HepG2 (cell line): ENCODE results near the gene WASHC4. TPM values are rescaled to one million over a fixed set of nuclear protein-coding genes. Genes with fewer than 3 reads are reported as not detected.
A peak's percentile ranks its signal among the peaks of the same experiment; 100 is the strongest.

Source experiments
- CBX1 ChIP-seq: IDR thresholded peaks from one replicate; pipeline ENCODE4 v1.6.1; 2016; ENCODE audit warnings: antibody characterized with exemption, low read depth
- CENPBD1 ChIP-seq: sonication (generic); formaldehyde crosslinking; IDR thresholded peaks from 2 replicates; pipeline ENCODE4 v1.8.0; 2022; ENCODE audit warnings: missing genetic modification reagents, low read depth, mild to moderate bottlenecking, borderline replicate concordance
- ETV6 ChIP-seq: sonication (generic); formaldehyde crosslinking; conservative IDR thresholded peaks from 2 replicates; pipeline ENCODE4 v1.4.0; 2020; ENCODE audit warnings: missing genetic modification reagents
- GATAD2A ChIP-seq: IDR thresholded peaks from 2 replicates; pipeline ENCODE4 v1.6.1; 2016
- HES4 ChIP-seq: sonication (generic); formaldehyde crosslinking; IDR thresholded peaks from 2 replicates; pipeline ENCODE4 v1.9.0; 2021; ENCODE audit warnings: mild to moderate bottlenecking, missing genetic modification reagents, borderline replicate concordance
- IRX3 ChIP-seq: sonication (generic); formaldehyde crosslinking; IDR thresholded peaks from 2 replicates; pipeline ENCODE4 v1.8.1; 2023; ENCODE audit warnings: mild to moderate bottlenecking, low read depth, missing genetic modification reagents, borderline replicate concordance
- MAFK ChIP-seq, 2 experiments: IDR thresholded peaks in 1 of 2; conservative IDR thresholded peaks in 1 of 2; 2 replicates each; pipeline ENCODE4 v1.6.1; 2011; ENCODE audit warnings: improper control_type of control experiment in 2 of 2, low read length in 2 of 2
- MEF2D ChIP-seq: sonication (generic); formaldehyde crosslinking; IDR thresholded peaks from 2 replicates; pipeline ENCODE4 v1.5.1; 2020; ENCODE audit warnings: mild to moderate bottlenecking, missing genetic modification reagents
- SNAI1 ChIP-seq: sonication (generic); formaldehyde crosslinking; IDR thresholded peaks from 2 replicates; pipeline ENCODE4 v1.5.0; 2020; ENCODE audit warnings: mild to moderate bottlenecking, missing genetic modification reagents, borderline replicate concordance
- SOX6 ChIP-seq, 2 experiments: fragments of 450-650 bp in 1 of 2; sonication (generic) in 1 of 2; formaldehyde crosslinking in 1 of 2; IDR thresholded peaks; 2 replicates each; pipeline versions ENCODE4 v1.4.0 to v1.6.1; 2017 to 2020; ENCODE audit warnings: antibody characterized with exemption in 1 of 2, mild to moderate bottlenecking in 1 of 2, missing genetic modification reagents in 1 of 2
- SUZ12 ChIP-seq: fragments of 150-350 bp; IDR thresholded peaks from 2 replicates; pipeline ENCODE4 v1.6.1; 2014; ENCODE audit warnings: low read depth, low read length
- U2AF2 ChIP-seq: fragments of 200-400 bp; formaldehyde crosslinking; IDR thresholded peaks from 2 replicates; pipeline ENCODE4 v1.6.1; 2017; ENCODE audit warnings: low read depth, mild to moderate bottlenecking, low read length
- XBP1 ChIP-seq: sonication (generic); formaldehyde crosslinking; IDR thresholded peaks from 2 replicates; pipeline ENCODE4 v1.5.0; 2020; ENCODE audit warnings: missing genetic modification reagents
- ZGPAT ChIP-seq: IDR thresholded peaks from 2 replicates; pipeline ENCODE4 v1.6.1; 2016; ENCODE audit warnings: mild to moderate bottlenecking
- ZNF138 ChIP-seq: sonication (generic); formaldehyde crosslinking; IDR thresholded peaks from 2 replicates; pipeline ENCODE4 v1.5.0; 2020; ENCODE audit warnings: mild to moderate bottlenecking, low read depth, missing genetic modification reagents
- ZNF20 ChIP-seq: sonication (generic); formaldehyde crosslinking; IDR thresholded peaks from 2 replicates; pipeline ENCODE4 v1.4.0; 2020; ENCODE audit warnings: mild to moderate bottlenecking, moderate library complexity, missing genetic modification reagents
- ZNF260 ChIP-seq: sonication (generic); formaldehyde crosslinking; IDR thresholded peaks from 2 replicates; pipeline ENCODE4 v1.4.0; 2020; ENCODE audit warnings: missing genetic modification reagents, low read depth, mild to moderate bottlenecking, borderline replicate concordance
- ZNF274 ChIP-seq: sonication (generic); formaldehyde crosslinking; IDR thresholded peaks from 2 replicates; pipeline ENCODE4 v1.5.1; 2020; ENCODE audit warnings: mild to moderate bottlenecking, missing genetic modification reagents
- ZNF33B ChIP-seq: sonication (generic); formaldehyde crosslinking; IDR thresholded peaks from 2 replicates; pipeline ENCODE4 v1.5.1; 2020; ENCODE audit warnings: mild to moderate bottlenecking, missing genetic modification reagents
- ZNF451 ChIP-seq: sonication (generic); formaldehyde crosslinking; IDR thresholded peaks from 2 replicates; pipeline ENCODE4 v1.5.0; 2020; ENCODE audit warnings: mild to moderate bottlenecking, missing genetic modification reagents
- ZNF468 ChIP-seq: sonication (generic); formaldehyde crosslinking; IDR thresholded peaks from 2 replicates; pipeline ENCODE4 v1.8.0; 2022; ENCODE audit warnings: mild to moderate bottlenecking, moderate library complexity, missing genetic modification reagents
- ZNF558 ChIP-seq: sonication (generic); formaldehyde crosslinking; IDR thresholded peaks from 2 replicates; pipeline ENCODE4 v1.9.0; 2022; ENCODE audit warnings: mild to moderate bottlenecking, missing genetic modification reagents, borderline replicate concordance
- ZNF670 ChIP-seq: sonication (generic); formaldehyde crosslinking; IDR thresholded peaks from 2 replicates; pipeline ENCODE4 v1.8.0; 2022; ENCODE audit warnings: mild to moderate bottlenecking, missing genetic modification reagents, borderline replicate concordance
- polyA plus RNA-seq, 8 experiments: library from polyadenylated mRNA; depleted of rRNA in 3 of 8; stranded (reverse) in 7 of 8; unstranded in 1 of 8; fragments of >200 nt; fragmentation: Illumina TruSeq in 4 of 8; extraction: Trizol in 4 of 8; gene quantifications; 2 replicates each; pipeline versions ENCODE4 v1.2.1 to v1.2.3, GENCODE V29; 2011 to 2016; ENCODE audit warnings: low read depth in 4 of 8, missing spikeins in 1 of 8, mixed read lengths in 1 of 8; ENCODE audit not compliant: insufficient read depth in 1 of 8
- total RNA-seq, 5 experiments: library from RNA; depleted of rRNA; stranded (reverse); fragments of >200 nt; fragmentation: Illumina TruSeq; extraction: Trizol; gene quantifications; 2 replicates each; pipeline ENCODE4 v1.2.3, GENCODE V29; 2016; ENCODE audit warnings: low read depth in 1 of 5
- TF ChIP-seq, protein P1 (sequence below): sonication (generic); formaldehyde crosslinking; IDR thresholded peaks from 2 replicates; pipeline ENCODE4 v1.8.1; 2023; ENCODE audit warnings: mild to moderate bottlenecking, missing genetic modification reagents, borderline replicate concordance
- TF ChIP-seq, protein P2 (sequence below): sonication (generic); formaldehyde crosslinking; IDR thresholded peaks from 2 replicates; pipeline ENCODE4 v1.4.0; 2020; ENCODE audit warnings: missing genetic modification reagents
- TF ChIP-seq, protein P3 (sequence below): sonication (generic); formaldehyde crosslinking; IDR thresholded peaks from 2 replicates; pipeline ENCODE4 v1.5.0; 2020; ENCODE audit warnings: missing genetic modification reagents

Gene WASHC4
- total and polyA plus RNA-seq, 2 of the 13 experiments (the other 11 are each of a cell fraction or from before 2014, with no cell fraction given), result 21.0 to 36.3 TPM

GRCh38 chr12:105107494-105108371 is at the start of gene WASHC4 (continued):
- TF ChIP-seq ZGPAT (CRISPR knock-in tag) (peak; percentile 93), ZNF33B (CRISPR knock-in tag) (peak; percentile 93), ETV6 (CRISPR knock-in tag) (no peak), ZNF20 (CRISPR knock-in tag) (peak; percentile 49; the same call in 1 of the 2 replicates), ZNF468 (no peak), ZNF138 (CRISPR knock-in tag) (peak; percentile 84; the same call in 1 of the 2 replicates), CENPBD1 (CRISPR knock-in tag) (no peak; the same call in 1 of the 2 replicates), U2AF2 (no peak), HES4 (CRISPR knock-in tag) (peak; percentile 92), XBP1 (no peak), ZNF451 (peak; percentile 89), ZNF558 (CRISPR knock-in tag) (peak; percentile 50; the same call in 1 of the 2 replicates), SNAI1 (CRISPR knock-in tag) (peak; percentile 92), ZNF670 (CRISPR knock-in tag) (no peak), CBX1 (peak; percentile 88), MEF2D (CRISPR knock-in tag) (peak; percentile 37; the same call in 1 of the 2 replicates), ZNF274 (CRISPR knock-in tag) (peak; percentile 73), SOX6 (IDR thresholded peaks at IDR 0.05) (no peak), SOX6 (CRISPR knock-in tag; IDR thresholded peaks at IDR 0.05) (peak; percentile 79), IRX3 (CRISPR knock-in tag) (peak; percentile 77; the same call in 1 of the 2 replicates), MAFK (conservative IDR thresholded peaks at IDR 0.05 in 1 of 2, IDR thresholded peaks at IDR 0.05 in 1 of 2; ENCODE audit: low read length in 2 of 2) (no peak), GATAD2A (CRISPR knock-in tag) (no peak), SUZ12 (peak; percentile 65), ZNF260 (CRISPR knock-in tag) (no peak)
- TF ChIP-seq, protein P1, sequence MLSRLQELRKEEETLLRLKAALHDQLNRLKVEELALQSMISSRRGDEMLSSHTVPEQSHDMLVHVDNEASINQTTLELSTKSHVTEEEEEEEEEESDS (CRISPR knock-in tag), result no peak
- TF ChIP-seq, protein P2, sequence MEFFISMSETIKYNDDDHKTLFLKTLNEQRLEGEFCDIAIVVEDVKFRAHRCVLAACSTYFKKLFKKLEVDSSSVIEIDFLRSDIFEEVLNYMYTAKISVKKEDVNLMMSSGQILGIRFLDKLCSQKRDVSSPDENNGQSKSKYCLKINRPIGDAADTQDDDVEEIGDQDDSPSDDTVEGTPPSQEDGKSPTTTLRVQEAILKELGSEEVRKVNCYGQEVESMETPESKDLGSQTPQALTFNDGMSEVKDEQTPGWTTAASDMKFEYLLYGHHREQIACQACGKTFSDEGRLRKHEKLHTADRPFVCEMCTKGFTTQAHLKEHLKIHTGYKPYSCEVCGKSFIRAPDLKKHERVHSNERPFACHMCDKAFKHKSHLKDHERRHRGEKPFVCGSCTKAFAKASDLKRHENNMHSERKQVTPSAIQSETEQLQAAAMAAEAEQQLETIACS, result no peak
- TF ChIP-seq, protein P3, sequence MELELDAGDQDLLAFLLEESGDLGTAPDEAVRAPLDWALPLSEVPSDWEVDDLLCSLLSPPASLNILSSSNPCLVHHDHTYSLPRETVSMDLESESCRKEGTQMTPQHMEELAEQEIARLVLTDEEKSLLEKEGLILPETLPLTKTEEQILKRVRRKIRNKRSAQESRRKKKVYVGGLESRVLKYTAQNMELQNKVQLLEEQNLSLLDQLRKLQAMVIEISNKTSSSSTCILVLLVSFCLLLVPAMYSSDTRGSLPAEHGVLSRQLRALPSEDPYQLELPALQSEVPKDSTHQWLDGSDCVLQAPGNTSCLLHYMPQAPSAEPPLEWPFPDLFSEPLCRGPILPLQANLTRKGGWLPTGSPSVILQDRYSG, result peak; percentile 73; the same call in 1 of the 2 replicates
